SK-N-SH (cell line): ENCODE data around the gene POLR1H. TPM values are rescaled to one million over a fixed set of nuclear protein-coding genes. Genes with fewer than 3 reads are reported as not detected.

Experiments used
- CTCF ChIA-PET: fragments of 300-600, 350-600 bp; formaldehyde crosslinking; extraction: SDS; loops from one replicate; lab custom pipeline; 2021; lab: Yijun Ruan, JAX
- POLR2A ChIA-PET: fragments of 350-600 bp; sonication (Branson Sonifier 250); formaldehyde crosslinking; extraction: SDS; loops from one replicate; lab custom pipeline; 2020; ENCODE audit warnings: antibody characterized with exemption, inconsistent platforms; lab: Yijun Ruan, JAX
- DNase-seq: peaks from one replicate; pipeline ENCODE4 v3.0.0; 2012
- H2AFZ ChIP-seq: fragments of 200-600 bp; sonication (generic); 2 replicates; pipeline ENCODE4 v1.8.1; 2016; ENCODE audit warnings: antibody characterized with exemption, mild to moderate bottlenecking, low read depth
- H3F3A ChIP-seq: fragments of 200-600 bp; sonication (generic); replicated peaks from 2 replicates; pipeline ENCODE3; 2016; ENCODE audit warnings: antibody characterized with exemption, mild to moderate bottlenecking; ENCODE audit not compliant: insufficient read depth
- H3K27ac ChIP-seq, 2 experiments: fragments of 200-500 bp in 1 of 2; fragments of 200-600 bp in 1 of 2; sonication (Bioruptor generic) in 1 of 2; sonication (generic), shearing (Covaris generic) in 1 of 2; 2 replicates each; pipeline versions ENCODE4 v1.5.1 to v1.6.1; 2014 to 2016; ENCODE audit warnings: low read depth in 2 of 2, inconsistent platforms in 1 of 2, low read length in 1 of 2, mild to moderate bottlenecking in 1 of 2, mixed read lengths in 1 of 2
- H3K27me3 ChIP-seq: fragments of 200-600 bp; sonication (generic), shearing (Covaris generic); 2 replicates; pipeline ENCODE4 v1.6.1; 2016; ENCODE audit warnings: mixed run types; ENCODE audit not compliant: insufficient read depth
- H3K36me3 ChIP-seq, 2 experiments: fragments of 200-500 bp in 1 of 2; fragments of 200-600 bp in 1 of 2; sonication (Bioruptor generic) in 1 of 2; sonication (generic) in 1 of 2; replicated peaks in 1 of 2; 2 replicates each; pipeline versions ENCODE3 to v1.5.1; 2014 to 2016; ENCODE audit warnings: low read length in 1 of 2, mild to moderate bottlenecking in 1 of 2; ENCODE audit not compliant: insufficient read depth in 2 of 2, control insufficient read depth in 1 of 2
- H3K4me1 ChIP-seq, 2 experiments: fragments of 200-500 bp in 1 of 2; fragments of 200-600 bp in 1 of 2; sonication (Bioruptor generic) in 1 of 2; sonication (generic), shearing (Covaris generic) in 1 of 2; 2 replicates each; pipeline versions ENCODE4 v1.5.1 to v1.6.1; 2014 to 2016; ENCODE audit warnings: low read depth in 1 of 2, low read length in 1 of 2, mixed run types in 1 of 2; ENCODE audit not compliant: insufficient read depth in 2 of 2, control insufficient read depth in 1 of 2
- H3K4me2 ChIP-seq: fragments of 200-600 bp; sonication (generic), shearing (Covaris generic); 2 replicates; pipeline ENCODE4 v1.6.1; 2017; ENCODE audit warnings: mixed run types
- H3K4me3 ChIP-seq, 2 experiments: fragments of 200-500 bp in 1 of 2; fragments of 200-600 bp in 1 of 2; sonication (Bioruptor generic) in 1 of 2; sonication (generic), shearing (Covaris generic) in 1 of 2; 2 replicates each; pipeline versions ENCODE4 v1.5.1 to v1.8.1; 2014 to 2016; ENCODE audit warnings: low read depth in 2 of 2, inconsistent platforms in 1 of 2, low read length in 1 of 2, mild to moderate bottlenecking in 1 of 2, mixed read lengths in 1 of 2, moderate library complexity in 1 of 2
- H3K79me2 ChIP-seq: fragments of 200-600 bp; sonication (generic); 2 replicates; pipeline ENCODE4 v1.8.1; 2017; ENCODE audit warnings: mild to moderate bottlenecking; ENCODE audit not compliant: insufficient read depth
- H3K9ac ChIP-seq: fragments of 200-600 bp; sonication (generic); 2 replicates; pipeline ENCODE4 v1.6.1; 2017; ENCODE audit warnings: mixed run types
- H3K9me2 ChIP-seq: fragments of 200-600 bp; sonication (generic); 2 replicates; pipeline ENCODE4 v1.6.1; 2017; ENCODE audit warnings: mixed run types
- H3K9me3 ChIP-seq: fragments of 200-600 bp; sonication (generic); 2 replicates; pipeline ENCODE4 v1.6.1; 2017; ENCODE audit warnings: mixed run types, mild to moderate bottlenecking, moderate library complexity
- H4K20me1 ChIP-seq: fragments of 200-600 bp; sonication (generic); 2 replicates; pipeline ENCODE4 v1.6.1; 2017; ENCODE audit warnings: mild to moderate bottlenecking, mixed run types; ENCODE audit not compliant: insufficient read depth
- CHD2 ChIP-seq: fragments of 150-350 bp; IDR thresholded peaks from 2 replicates; pipeline ENCODE4 v1.6.1; 2018; ENCODE audit warnings: low read length; ENCODE audit not compliant: partially characterized antibody
- ELF1 ChIP-seq: IDR thresholded peaks from 2 replicates; pipeline ENCODE4 v1.4.0; 2012
- EZH2phosphoT487 ChIP-seq: fragments of 200-600 bp; sonication (generic); IDR thresholded peaks from 2 replicates; pipeline ENCODE4 v1.6.1; 2017; ENCODE audit warnings: low read depth, mixed run types, mild to moderate bottlenecking, antibody characterized with exemption, moderate library complexity, borderline replicate concordance
- FOSL2 ChIP-seq: IDR thresholded peaks from 2 replicates; pipeline ENCODE4 v1.4.0; 2012; ENCODE audit warnings: low read depth, mild to moderate bottlenecking, moderate library complexity, borderline replicate concordance
- FOXJ3 ChIP-seq: sonication (generic); formaldehyde crosslinking; IDR thresholded peaks from 2 replicates; pipeline ENCODE4 v1.5.1; 2020; ENCODE audit warnings: mild to moderate bottlenecking, missing genetic modification reagents
- FOXM1 ChIP-seq: IDR thresholded peaks from 2 replicates; pipeline ENCODE4 v1.4.0; 2012; ENCODE audit warnings: low read depth, mild to moderate bottlenecking
- GABPA ChIP-seq: IDR thresholded peaks from 2 replicates; pipeline ENCODE4 v1.4.0; 2012; ENCODE audit warnings: low read depth, mild to moderate bottlenecking
- MEF2A ChIP-seq: IDR thresholded peaks from 2 replicates; pipeline ENCODE4 v1.4.0; 2012; ENCODE audit warnings: low read depth, borderline replicate concordance
- PBX3 ChIP-seq: IDR thresholded peaks from 2 replicates; pipeline ENCODE4; 2012
- POLR2AphosphoS5 ChIP-seq: IDR thresholded peaks from 2 replicates; pipeline ENCODE4 v1.6.1; 2012; ENCODE audit warnings: low read depth, low read length
- RXRA ChIP-seq: IDR thresholded peaks from 2 replicates; pipeline ENCODE4 v1.4.0; 2012; ENCODE audit warnings: low read depth, mild to moderate bottlenecking, borderline replicate concordance
- TAF1 ChIP-seq: IDR thresholded peaks from 2 replicates; pipeline ENCODE4 v1.6.1; 2012; ENCODE audit warnings: low read depth, mild to moderate bottlenecking, low read length, moderate library complexity, borderline replicate concordance
- TCF12 ChIP-seq: IDR thresholded peaks from 2 replicates; pipeline ENCODE4 v1.4.0; 2012
- USF1 ChIP-seq: IDR thresholded peaks from 2 replicates; pipeline ENCODE4 v1.4.0; 2012; ENCODE audit warnings: low read depth, borderline replicate concordance
- YY1 ChIP-seq: IDR thresholded peaks from 2 replicates; pipeline ENCODE4 v1.4.0; 2012; ENCODE audit warnings: low read depth, mild to moderate bottlenecking
- WGBS: methylation state at CpG from one replicate; pipeline ENCODE4 v1.1.6; 2017; ENCODE audit warnings: low lambda C conversion rate; 5-methylcytosine and 5-hydroxymethylcytosine counted together
- polyA plus RNA-seq, 3 experiments: library from polyadenylated mRNA; depleted of rRNA; stranded (reverse); fragments of >200 nt; gene quantifications; 2 replicates each; pipeline ENCODE4 v1.2.3, GENCODE V29; 2012
- TF ChIP-seq, protein P1 (sequence below): IDR thresholded peaks from 2 replicates; pipeline ENCODE4 v1.4.0; 2012; ENCODE audit warnings: low read depth, borderline replicate concordance

Gene POLR1H
- polyA plus RNA-seq, 1 of the 3 experiments (the other 2 are of a cell fraction), result 40.6 TPM

GRCh38 chr6:30047220-30047619 lies 13.8 kb upstream of the POLR1H start (continued):
- TF ChIP-seq PBX3, result no peak
- no peak for TF ChIP-seq TCF12
- no peak for TF ChIP-seq YY1
- no peak for TF ChIP-seq ELF1
- no peak for TF ChIP-seq FOSL2
- no peak for TF ChIP-seq POLR2AphosphoS5
- no peak for TF ChIP-seq USF1
- TF ChIP-seq MEF2A, result no peak
- no peak for TF ChIP-seq GABPA
- TF ChIP-seq EZH2phosphoT487, result no peak

DNA sequence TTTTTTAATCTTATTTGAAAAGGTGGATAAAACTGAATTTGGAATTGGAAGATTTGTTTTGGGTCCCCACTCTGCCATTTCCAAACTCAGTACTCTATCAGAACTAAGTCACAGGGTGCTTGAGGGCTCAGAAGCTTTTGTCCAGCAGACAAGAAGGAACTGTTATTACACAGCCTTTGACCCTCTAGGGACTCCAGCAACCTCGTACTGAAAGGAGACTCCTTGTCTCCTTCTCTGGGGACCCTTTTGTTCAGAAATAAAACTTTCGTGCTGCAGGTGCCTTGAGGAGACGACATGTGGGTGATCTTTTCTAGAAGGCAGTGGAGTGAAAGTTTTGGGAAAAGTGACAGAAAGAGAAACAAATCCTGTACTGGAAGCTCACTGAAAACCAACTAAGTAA lies 7.4 kb upstream of the POLR1H start:
- DNase-seq, result no peak
- no peak overlapping the region for H3K9ac ChIP-seq
- CTCF ChIA-PET, result interaction anchor here (1.3 kb wide), 1 partner anchor 205 kb away, joined by 3 read pairs; no protein-coding TSS in a partner anchor

More for the DNA sequence above, 7.4 kb upstream of the POLR1H start:
- Histone ChIP-seq H3K27me3 (no peaks in the 10 kb centered on the region), H4K20me1 (no peaks in the 10 kb centered on the region), H2AFZ (no peak overlapping the region), H3K4me3 (no peak overlapping the region), H3K9me2 (no peaks in the 10 kb centered on the region), H3F3A (peaks cover 7% of the 10 kb centered on the region), H3K27ac (no peak overlapping the region), H3K79me2 (no peaks in the 10 kb centered on the region), H3K4me1 (no peaks in the 10 kb centered on the region), H3K36me3 (peaks cover 15 to 33% of the 10 kb centered on the region in 2 experiments), H3K4me2 (no peak overlapping the region), H3K9me3 (no peaks in the 10 kb centered on the region)
- 89% methylated on average over 3 of the region's 3 CpGs for WGBS
- TF ChIP-seq, protein P1, sequence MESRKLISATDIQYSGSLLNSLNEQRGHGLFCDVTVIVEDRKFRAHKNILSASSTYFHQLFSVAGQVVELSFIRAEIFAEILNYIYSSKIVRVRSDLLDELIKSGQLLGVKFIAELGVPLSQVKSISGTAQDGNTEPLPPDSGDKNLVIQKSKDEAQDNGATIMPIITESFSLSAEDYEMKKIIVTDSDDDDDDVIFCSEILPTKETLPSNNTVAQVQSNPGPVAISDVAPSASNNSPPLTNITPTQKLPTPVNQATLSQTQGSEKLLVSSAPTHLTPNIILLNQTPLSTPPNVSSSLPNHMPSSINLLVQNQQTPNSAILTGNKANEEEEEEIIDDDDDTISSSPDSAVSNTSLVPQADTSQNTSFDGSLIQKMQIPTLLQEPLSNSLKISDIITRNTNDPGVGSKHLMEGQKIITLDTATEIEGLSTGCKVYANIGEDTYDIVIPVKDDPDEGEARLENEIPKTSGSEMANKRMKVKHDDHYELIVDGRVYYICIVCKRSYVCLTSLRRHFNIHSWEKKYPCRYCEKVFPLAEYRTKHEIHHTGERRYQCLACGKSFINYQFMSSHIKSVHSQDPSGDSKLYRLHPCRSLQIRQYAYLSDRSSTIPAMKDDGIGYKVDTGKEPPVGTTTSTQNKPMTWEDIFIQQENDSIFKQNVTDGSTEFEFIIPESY, result no peak
- TF ChIP-seq YY1, result no peak
- no peak for TF ChIP-seq RXRA
- no peak for TF ChIP-seq POLR2AphosphoS5
- TF ChIP-seq FOXM1, result no peak
- TF ChIP-seq FOXJ3 (CRISPR knock-in tag), result no peak
- TF ChIP-seq MEF2A, result no peak
- TF ChIP-seq TAF1, result no peak
- no peak for TF ChIP-seq CHD2
- POLR2A ChIA-PET, result no interaction called here
